Neuronal stem cell (in vitro differentiated cells): ENCODE results near the gene KIF18B. TPM values are rescaled to one million over a fixed set of nuclear protein-coding genes. Genes with fewer than 3 reads are reported as not detected.

Source experiments
- DNase-seq: peaks from one replicate; pipeline ENCODE4 v3.0.0-alpha.2; 2013; ENCODE audit warnings: low spot score
- H2AFZ ChIP-seq: one replicate; pipeline ENCODE4 v1.6.1; 2013; ENCODE audit warnings: mild to moderate bottlenecking, low read length, inconsistent platforms
- H2AK5ac ChIP-seq: 2 replicates; pipeline ENCODE4 v1.6.1; 2013; ENCODE audit warnings: low read depth, mild to moderate bottlenecking, inconsistent platforms, low read length, moderate library complexity, mixed read lengths
- H2BK120ac ChIP-seq: 2 replicates; pipeline ENCODE4 v1.6.1; 2013; ENCODE audit warnings: low read depth, mild to moderate bottlenecking, inconsistent platforms, low read length, moderate library complexity, mixed read lengths
- H2BK12ac ChIP-seq: one replicate; pipeline ENCODE4 v1.6.1; 2013; ENCODE audit warnings: low read length, inconsistent platforms
- H2BK15ac ChIP-seq: 2 replicates; pipeline ENCODE4 v1.6.1; 2013; ENCODE audit warnings: mild to moderate bottlenecking, low read length, inconsistent platforms, mixed read lengths
- H2BK5ac ChIP-seq: one replicate; pipeline ENCODE4 v1.6.1; 2013; ENCODE audit warnings: inconsistent platforms, mild to moderate bottlenecking, low read length, moderate library complexity
- H3K14ac ChIP-seq: one replicate; pipeline ENCODE4 v1.6.1; 2013; ENCODE audit warnings: low read length, inconsistent platforms
- H3K18ac ChIP-seq: 2 replicates; pipeline ENCODE4 v1.6.1; 2013; ENCODE audit warnings: low read length, inconsistent platforms
- H3K23ac ChIP-seq: 2 replicates; pipeline ENCODE4 v1.6.1; 2013; ENCODE audit warnings: low read depth, mild to moderate bottlenecking, mixed read lengths, low read length, inconsistent platforms; ENCODE audit not compliant: poor library complexity
- H3K27ac ChIP-seq: replicated peaks from 3 replicates; pipeline ENCODE4 v1.5.1; 2013; ENCODE audit warnings: low read length, inconsistent platforms
- H3K27me3 ChIP-seq, 3 experiments: 2 replicates each; pipeline ENCODE4 v1.6.1; 2013; ENCODE audit warnings: low read length in 3 of 3, mild to moderate bottlenecking in 2 of 3, inconsistent platforms in 1 of 3, low read depth in 1 of 3, mixed read lengths in 1 of 3, moderate library complexity in 1 of 3; ENCODE audit not compliant: control insufficient read depth in 3 of 3, insufficient read depth in 3 of 3
- H3K36me3 ChIP-seq, 2 donors: replicated peaks in 1 of 2; 2 replicates each; pipeline ENCODE4 v1.6.1; 2013; ENCODE audit warnings: low read length in 2 of 2; ENCODE audit not compliant: control insufficient read depth in 2 of 2, insufficient read depth in 2 of 2
- H3K4ac ChIP-seq: 2 replicates; pipeline ENCODE4 v1.6.1; 2013; ENCODE audit warnings: inconsistent platforms, mild to moderate bottlenecking, low read length, moderate library complexity
- H3K4me1 ChIP-seq, 2 donors: 1 replicate in 1 of 2; 2 replicates in 1 of 2; pipeline ENCODE4 v1.6.1; 2013; ENCODE audit warnings: low read length in 2 of 2, low read depth in 1 of 2; ENCODE audit not compliant: control insufficient read depth in 2 of 2, insufficient read depth in 1 of 2
- H3K4me2 ChIP-seq: one replicate; pipeline ENCODE4 v1.6.1; 2013; ENCODE audit warnings: mild to moderate bottlenecking, low read length, inconsistent platforms; ENCODE audit not compliant: insufficient read depth, poor library complexity, severe bottlenecking
- H3K4me3 ChIP-seq, 2 donors: 2 replicates each; pipeline ENCODE4 v1.5.1; 2013; ENCODE audit warnings: low read length in 2 of 2, mild to moderate bottlenecking in 2 of 2, inconsistent platforms in 1 of 2, moderate library complexity in 1 of 2
- H3K79me1 ChIP-seq: one replicate; pipeline ENCODE4 v1.6.1; 2013; ENCODE audit warnings: low read depth, mild to moderate bottlenecking, inconsistent platforms, low read length, moderate library complexity
- H3K9ac ChIP-seq: one replicate; pipeline ENCODE4 v1.6.1; 2013; ENCODE audit warnings: mild to moderate bottlenecking, low read depth, low read length, inconsistent platforms; ENCODE audit not compliant: poor library complexity
- H3K9me3 ChIP-seq, 2 donors: replicated peaks in 1 of 2; 2 replicates each; pipeline versions ENCODE3 to v1.6.1; 2013; ENCODE audit warnings: low read length in 2 of 2, mild to moderate bottlenecking in 2 of 2, inconsistent platforms in 1 of 2, low read depth in 1 of 2, mixed read lengths in 1 of 2, moderate library complexity in 1 of 2; ENCODE audit not compliant: control insufficient read depth in 2 of 2, insufficient read depth in 1 of 2
- H4K8ac ChIP-seq: one replicate; pipeline ENCODE4 v1.6.1; 2013; ENCODE audit warnings: low read depth, mild to moderate bottlenecking, inconsistent platforms, low read length, moderate library complexity
- H4K91ac ChIP-seq: one replicate; pipeline ENCODE4 v1.6.1; 2013; ENCODE audit warnings: low read length, low read depth, mild to moderate bottlenecking, inconsistent platforms; ENCODE audit not compliant: poor library complexity
- WGBS, 2 donors: extraction: QIAGEN DNeasy Blood & Tissue Kit; methylation state at CpG; one replicate each; pipeline ENCODE4 v1.1.7; 2013; ENCODE audit warnings: missing lambda C conversion rate in 2 of 2, mixed read lengths in 1 of 2; ENCODE audit not compliant: insufficient read length in 2 of 2, insufficient replicate concordance in 1 of 2; ENCODE audit errors: extremely low coverage in 2 of 2; 5-methylcytosine and 5-hydroxymethylcytosine counted together
- small RNA-seq: library from polyadenylated mRNA; stranded (forward); fragments of <200 nt; extraction: miRNeasy Mini kit (QIAGEN cat#:217004); gene quantifications from one replicate; pipeline ENCODE3, GENCODE V24; 2013; ENCODE audit not compliant: insufficient read depth

KIF18B gene

GRCh38 chr17:44875761-44876160, 71.8 kb downstream of the KIF18B start:
- Histone ChIP-seq H2BK5ac (no peak overlapping the region), H3K4me2 (no peak overlapping the region), H3K27me3 (no peaks in the 10 kb centered on the region), H3K27ac (no peak overlapping the region), H2BK15ac (no peak overlapping the region), H2BK12ac (no peak overlapping the region), H4K91ac (no peak overlapping the region), H3K9ac (peak overlapping the region; percentile 50), H3K36me3 (peaks cover 29 to 93% of the 10 kb centered on the region in 2 donors), H2BK120ac (no peak overlapping the region), H3K18ac (no peak overlapping the region), H3K23ac (no peak overlapping the region), H3K79me1 (no peaks in the 10 kb centered on the region), H3K14ac (no peak overlapping the region), H3K4me3 (no peak overlapping the region), H3K4ac (no peak overlapping the region), H2AK5ac (no peak overlapping the region), H3K9me3 (no peaks in the 10 kb centered on the region), H3K4me1 (no peaks in the 10 kb centered on the region), H2AFZ (no peak overlapping the region), H4K8ac (no peak overlapping the region)
- no CpG with 5 or more reads among the region's 6 CpGs for WGBS, 2 donors
- no peak for DNase-seq

Small RNAs within 50 kb of the gene (small RNA-seq; reads per million reads assigned to genes)
- not detected for gene AC015936.2
- gene CCDC103: not detected
- 24.8 reads per million, percentile 84 among the genes with 10 or more reads in this experiment for gene MIR6783
- gene RN7SL405P: not detected
